Measurements from ENCODE around the gene EXOC2.

DNA sequence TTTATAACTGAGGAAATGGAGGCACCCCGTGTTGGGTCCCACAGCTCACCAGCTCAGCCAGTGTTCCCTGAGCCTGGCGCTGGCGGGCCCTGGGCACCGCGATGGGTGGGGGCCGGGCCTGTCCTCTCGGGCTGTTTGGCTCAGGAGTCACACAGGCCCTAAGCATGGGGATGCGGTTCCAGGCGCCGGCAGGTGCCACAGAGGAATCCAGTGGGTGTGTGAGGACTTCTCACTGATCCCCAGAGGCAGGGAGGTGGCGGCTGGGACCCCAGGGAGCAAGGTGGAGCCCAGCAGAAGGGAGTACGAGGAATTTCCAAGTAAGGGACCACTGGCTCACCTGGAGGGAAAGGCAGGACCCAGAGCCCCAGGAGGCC lies 243.9 kb downstream of the EXOC2 start:
- TF ChIP-seq TARDBP (IDR thresholded peaks at IDR 0.05; ENCODE audit: borderline replicate concordance): no peak
- TF ChIP-seq EZH2 (IDR thresholded peaks at IDR 0.05; ENCODE audit: borderline replicate concordance, control insufficient read depth, low read depth, low read length): no peak
- TF ChIP-seq, protein P1, sequence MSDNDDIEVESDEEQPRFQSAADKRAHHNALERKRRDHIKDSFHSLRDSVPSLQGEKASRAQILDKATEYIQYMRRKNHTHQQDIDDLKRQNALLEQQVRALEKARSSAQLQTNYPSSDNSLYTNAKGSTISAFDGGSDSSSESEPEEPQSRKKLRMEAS (IDR thresholded peaks at IDR 0.05; ENCODE audit: low read depth, low read length): no peak
- TF ChIP-seq CTCF (IDR thresholded peaks at IDR 0.05 in 2 of 3, conservative IDR thresholded peaks at IDR 0.05 in 1 of 3; ENCODE audit: control insufficient read depth in 2 of 3, extremely low read depth in 1 of 3, insufficient read depth in 1 of 3, low read depth in 3 of 3, low read length in 3 of 3): no peak
- TF ChIP-seq EED (IDR thresholded peaks at IDR 0.05; ENCODE audit: low read depth): no peak
